ENCODE results near the gene CLDN34.

CLDN34 gene

DNA sequence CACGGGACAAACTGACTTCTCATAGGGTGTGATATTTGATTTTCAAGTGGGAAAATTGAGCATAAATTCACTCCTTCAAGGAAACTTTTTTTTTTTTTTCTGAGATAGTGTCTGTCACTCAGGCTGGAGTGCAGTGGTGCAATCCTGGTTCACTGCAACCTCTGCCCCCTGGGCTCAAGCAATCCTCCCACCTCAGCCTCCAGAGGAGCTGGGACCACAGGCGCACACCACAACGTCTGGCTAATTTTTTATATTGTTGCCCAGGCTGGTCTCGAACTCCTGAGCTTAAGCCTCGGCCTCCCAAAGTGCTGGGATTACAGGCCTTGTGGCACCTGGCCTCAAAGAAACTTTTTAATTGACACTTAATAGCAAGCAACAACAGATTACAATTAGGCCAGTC, 13.8 kb downstream of the CLDN34 start:
- DNase-seq (ENCODE audit: low read depth in 3 of 3), result no peak

DNA sequence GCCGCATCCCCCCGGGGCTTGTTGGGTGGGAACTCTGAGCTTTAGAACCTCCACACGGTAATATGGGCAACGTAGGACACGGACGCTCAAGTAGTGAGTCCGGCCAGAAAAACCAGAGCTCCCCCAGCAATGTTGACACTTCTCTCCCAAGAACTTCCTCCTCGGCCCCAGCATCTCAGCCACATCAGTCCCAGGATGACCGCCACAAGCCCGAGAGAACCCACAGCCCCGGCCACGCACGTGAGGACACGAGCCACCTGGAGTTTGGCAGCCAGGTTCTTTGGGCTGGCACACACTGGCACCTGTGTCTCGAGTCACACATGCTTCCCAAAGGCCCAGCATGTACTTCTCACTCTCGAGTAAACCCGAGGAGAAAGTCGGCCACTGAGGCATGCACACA, 16.3 kb downstream of the CLDN34 start:
- no peak for DNase-seq (ENCODE audit: low read depth in 3 of 3)

DNA sequence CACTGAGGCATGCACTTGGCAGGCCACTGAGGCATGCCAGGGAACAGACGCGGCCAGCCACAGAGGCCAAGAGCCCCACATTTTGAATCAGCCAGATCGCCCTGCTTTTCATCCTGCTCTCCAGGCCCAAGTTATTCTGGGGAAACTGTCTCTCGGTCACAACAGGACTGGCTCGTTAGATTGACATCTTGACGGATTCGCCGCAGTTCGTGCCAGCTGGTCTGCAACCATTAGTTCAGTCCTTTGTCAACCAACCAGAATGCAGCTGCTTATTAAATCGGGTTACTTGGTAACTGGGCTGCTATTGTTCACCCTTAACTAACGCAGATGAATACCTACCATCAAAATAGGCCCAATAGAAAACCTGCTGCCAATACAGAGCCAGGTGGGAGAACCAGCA, 16.7 kb downstream of the CLDN34 start:
- no peak for DNase-seq (ENCODE audit: low read depth in 3 of 3)

DNA sequence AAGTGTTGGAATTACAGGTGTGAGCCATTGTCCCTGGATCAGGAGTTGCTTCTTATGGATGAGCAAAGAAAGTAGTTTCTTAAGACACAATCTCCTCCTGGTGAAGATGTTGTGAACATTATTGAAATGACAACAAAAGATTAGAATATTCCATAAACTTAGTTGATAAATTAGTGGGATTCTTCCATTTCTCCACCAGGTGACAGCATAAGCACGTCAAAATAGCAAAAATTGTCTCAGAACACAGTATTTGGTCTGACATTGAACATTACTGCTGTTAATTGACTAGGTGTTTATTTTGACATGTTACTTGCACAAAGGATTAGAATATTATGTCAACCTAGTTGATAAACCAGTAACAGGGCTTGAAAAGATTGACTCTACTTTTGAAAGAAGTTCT, 21.6 kb downstream of the CLDN34 start:
- no peak for DNase-seq (ENCODE audit: low read depth in 3 of 3)

DNA sequence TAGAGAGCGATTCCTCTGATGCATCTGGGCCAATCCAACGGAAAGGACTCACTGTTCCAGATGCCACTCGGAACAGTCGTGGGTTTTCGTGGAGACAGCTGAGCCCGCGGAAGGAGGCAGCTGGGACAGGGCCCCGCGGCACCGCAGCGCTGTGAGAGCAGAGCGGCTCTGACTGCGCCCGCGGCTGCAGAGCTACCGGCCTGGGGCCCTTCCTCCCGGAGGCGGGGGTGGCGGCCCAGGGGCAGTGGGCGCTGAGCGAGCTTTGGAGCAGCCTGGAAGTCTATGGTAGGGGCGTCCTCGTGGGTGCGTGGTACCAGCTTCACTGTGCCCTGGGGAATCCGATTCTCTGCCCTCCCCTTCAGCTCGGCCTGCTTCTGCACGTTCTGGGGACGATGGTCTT, 24.9 kb downstream of the CLDN34 start:
- no peak for DNase-seq (ENCODE audit: low read depth in 3 of 3)

DNA sequence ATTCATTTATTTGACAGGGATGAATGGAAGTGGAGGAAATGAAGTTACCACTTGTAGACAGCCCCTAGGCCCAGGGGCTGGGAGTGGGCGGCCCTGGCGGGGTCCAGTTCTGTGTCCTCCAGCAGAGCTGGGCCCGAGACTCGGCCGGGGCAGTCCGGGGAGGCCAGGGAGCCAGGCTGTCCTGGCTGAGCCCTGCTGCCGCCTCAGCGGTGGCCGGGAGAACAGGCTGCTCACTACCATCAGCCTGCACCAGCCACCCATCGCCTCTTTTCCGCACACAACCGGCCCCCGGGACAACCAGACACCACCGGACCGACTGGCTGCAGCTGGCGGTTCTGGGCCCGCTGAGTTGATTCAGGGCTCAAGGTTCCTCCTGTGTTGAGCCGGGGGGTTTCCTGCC, 25.6 kb downstream of the CLDN34 start:
- no peak for DNase-seq (ENCODE audit: low read depth in 3 of 3)

DNA sequence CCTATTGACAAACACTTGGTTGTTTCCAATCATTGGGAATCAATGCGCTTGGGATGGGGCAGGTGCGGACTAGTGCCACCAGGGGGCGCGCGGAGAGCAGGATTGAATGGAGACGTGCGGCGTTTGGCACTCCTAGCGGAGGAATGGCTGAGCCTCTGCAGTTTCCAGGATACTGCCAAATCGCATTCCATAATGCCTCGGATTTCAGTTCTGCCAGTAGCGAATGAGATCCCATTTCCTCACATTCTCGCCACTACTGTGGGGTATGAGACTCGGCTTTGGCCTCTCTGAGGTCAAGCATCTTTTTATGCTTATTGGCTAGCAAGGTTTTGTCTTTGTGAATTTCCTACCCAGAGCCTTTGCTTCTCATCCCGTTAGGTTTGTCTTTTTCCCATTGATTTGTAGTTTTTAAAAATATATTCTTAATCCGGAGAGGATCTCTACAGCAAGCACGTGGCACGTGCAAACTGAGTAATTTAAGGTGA, 28.7 kb downstream of the CLDN34 start:
- peak; percentile 40 to 64 (median 55) for DNase-seq (ENCODE audit: low read depth in 3 of 3)

DNA sequence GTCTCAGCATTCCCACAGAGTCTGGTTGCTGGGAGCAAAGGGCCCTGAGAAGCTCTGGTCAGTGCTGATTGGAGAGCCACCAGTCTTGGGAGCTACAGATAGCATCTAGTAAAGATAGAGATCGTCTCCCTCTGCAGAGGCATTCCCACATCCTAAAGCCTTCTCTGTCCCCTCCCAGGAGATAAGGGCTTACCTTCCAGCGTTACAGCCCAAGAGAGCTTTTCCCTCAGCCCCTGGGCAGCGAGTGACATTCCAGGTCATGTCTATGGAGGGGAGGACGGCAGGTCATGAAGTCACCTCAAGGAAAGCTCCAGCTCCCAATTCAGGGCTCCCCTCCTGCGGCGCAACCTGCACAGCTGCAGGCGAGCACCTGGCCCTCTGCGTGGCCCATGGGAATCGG, 29.9 kb downstream of the CLDN34 start:
- DNase-seq (ENCODE audit: low read depth in 3 of 3), result no peak

DNA sequence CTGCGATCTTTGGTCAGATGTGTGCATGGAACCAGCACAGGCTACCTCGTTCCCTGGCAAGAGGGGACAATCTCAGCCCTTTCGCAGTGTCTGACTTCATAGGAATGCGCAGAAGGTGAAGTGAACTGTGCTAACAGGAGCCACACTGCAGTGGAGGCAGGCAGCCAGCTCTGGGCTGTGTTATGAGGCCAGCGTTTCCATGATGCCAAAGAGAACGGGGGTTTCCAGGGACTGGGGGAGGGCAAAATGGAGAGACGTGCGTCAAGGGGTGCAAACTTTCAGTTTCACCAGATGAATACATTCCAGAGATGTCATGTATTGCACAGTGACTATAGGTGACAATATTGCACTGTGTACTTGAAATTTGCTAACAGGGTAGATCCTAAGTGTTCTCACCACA, 30.4 kb downstream of the CLDN34 start:
- DNase-seq (ENCODE audit: low read depth in 3 of 3), result no peak

DNA sequence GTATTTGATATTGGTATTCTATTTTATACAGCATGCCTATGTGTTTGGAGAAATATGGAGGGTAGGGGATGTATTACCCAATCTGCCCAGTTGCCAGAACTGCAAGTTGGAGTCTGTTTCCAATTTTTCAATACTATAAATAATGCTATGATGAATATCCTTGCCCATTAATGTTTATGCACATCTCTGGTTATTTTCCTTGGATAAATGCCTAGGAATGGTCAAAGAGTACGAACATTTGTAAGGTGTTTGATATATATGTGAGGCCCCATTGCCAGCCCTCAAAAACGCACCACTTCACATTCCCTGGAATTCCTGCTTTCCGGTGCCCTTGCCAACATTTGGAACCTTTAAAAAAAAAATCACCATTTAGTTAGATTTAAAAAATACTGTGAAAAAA, 34.3 kb downstream of the CLDN34 start:
- DNase-seq (ENCODE audit: low read depth in 3 of 3), result no peak

DNA sequence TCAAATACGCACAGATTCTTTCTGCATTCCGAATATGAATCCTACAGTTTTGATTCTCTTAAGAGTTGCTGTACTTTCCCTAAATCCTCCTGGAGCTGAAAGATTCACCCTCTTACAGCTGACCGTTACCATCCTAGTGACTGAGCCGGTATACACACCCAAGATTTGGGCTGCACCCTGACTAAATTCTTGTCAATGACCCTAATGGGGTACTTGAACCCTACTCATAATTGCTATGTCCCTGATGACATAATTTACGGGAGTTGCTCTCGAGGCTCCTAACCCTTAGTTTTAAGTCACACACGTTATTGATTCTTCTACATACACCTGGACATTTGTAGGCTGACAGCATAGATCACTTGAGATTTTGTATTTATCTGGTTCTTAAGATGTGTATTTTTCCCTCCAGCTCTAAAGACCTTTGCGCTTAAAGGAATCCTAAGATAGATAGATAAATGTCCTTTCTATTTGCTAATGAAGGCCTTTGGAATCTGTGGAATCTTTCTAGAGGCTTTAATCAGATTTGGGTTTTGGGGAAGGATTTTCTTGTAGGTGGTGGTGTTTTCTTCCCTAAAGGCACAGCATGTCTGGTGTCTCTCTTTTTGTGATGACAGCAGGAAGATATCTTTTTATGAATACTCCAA, 37.8 kb downstream of the CLDN34 start:
- no peak for DNase-seq (ENCODE audit: low read depth in 3 of 3)

DNA sequence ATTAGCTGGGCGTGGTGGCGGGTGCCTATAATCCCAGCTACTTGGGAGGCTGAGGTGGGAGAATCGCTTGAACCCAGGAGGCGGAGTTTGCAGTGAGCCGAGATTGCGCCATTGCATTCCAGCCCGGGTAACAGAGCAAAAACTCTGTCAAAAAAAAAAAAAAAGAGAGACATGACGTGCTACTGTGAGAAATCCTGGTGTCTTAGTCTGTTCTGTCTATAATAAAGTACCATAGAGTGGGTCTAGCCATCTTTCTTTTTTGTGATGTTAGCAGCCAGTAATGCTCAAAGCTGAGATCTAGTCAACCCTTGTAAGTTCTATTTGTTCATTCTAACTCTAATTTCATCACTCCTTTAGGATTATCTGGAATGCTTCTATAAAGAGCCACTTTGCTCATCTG, 38.9 kb downstream of the CLDN34 start:
- DNase-seq (ENCODE audit: low read depth in 3 of 3), result no peak

DNA sequence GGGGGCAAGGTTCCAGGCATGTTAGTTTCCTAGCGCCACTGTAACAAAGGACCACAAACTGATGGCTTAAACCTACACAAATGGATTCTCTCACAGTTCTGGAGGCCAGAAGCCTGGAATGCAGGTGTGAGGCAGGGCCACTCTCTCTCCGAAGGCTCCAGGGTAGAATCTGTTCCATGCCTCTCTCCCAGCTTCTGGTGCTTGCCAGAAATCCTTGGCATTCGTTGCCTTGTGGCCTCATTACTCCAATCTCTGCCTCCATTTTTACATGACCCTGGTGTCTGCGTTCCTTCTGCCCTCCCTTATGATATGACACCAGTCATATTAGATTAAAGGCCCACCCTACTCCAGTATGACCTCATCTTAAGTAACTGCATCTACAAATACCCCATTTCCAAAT, 39.6 kb downstream of the CLDN34 start:
- no peak for DNase-seq (ENCODE audit: low read depth in 3 of 3)

DNA sequence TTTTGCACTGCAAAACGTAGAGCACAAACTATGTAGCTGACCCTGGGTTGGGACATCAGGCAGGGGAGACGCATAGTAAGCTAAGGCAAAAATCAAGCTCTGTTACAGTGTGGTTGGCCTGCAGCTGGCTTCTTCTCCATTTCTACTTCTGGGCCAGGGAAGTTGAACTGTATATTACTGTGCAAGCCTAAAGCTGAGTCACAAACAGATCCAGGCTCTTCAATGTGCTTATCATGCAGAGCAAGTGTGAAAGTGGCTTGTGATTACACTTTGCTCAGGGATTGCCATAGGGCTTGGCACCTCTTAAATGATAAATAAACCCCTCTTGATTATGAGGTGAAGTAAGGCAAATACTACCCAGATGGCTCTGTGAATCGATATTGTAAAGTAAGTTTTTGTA, 40.5 kb downstream of the CLDN34 start:
- DNase-seq (ENCODE audit: low read depth in 3 of 3), result no peak

DNA sequence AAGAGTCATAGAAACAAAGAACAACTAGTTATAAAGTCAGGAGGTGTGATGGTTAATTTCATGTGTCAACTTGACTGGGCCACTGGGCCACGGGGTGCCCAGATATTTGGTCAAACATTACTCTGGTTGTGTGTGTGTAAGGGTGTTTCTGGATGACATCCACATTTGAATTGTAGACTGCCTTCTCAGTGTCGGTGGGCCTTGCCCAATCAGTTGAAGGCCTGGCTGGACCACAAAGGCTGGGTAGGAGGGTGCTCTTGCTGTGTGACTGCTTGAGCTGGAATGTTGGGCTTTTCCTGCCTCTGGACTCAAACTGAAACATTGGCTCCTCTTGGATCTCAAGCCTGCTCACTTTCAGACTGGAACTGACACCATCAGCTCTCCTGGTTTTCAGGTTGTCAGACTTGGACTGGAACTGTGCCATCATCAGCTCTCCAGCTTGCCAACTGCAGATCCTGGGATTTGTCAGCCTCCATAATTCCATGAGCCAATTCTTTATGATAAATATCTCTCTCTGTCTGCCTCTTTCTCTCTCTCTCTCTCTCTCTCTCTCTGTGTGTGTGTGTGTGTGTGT, 41.4 kb downstream of the CLDN34 start:
- DNase-seq (ENCODE audit: low read depth in 3 of 3), result no peak

DNA sequence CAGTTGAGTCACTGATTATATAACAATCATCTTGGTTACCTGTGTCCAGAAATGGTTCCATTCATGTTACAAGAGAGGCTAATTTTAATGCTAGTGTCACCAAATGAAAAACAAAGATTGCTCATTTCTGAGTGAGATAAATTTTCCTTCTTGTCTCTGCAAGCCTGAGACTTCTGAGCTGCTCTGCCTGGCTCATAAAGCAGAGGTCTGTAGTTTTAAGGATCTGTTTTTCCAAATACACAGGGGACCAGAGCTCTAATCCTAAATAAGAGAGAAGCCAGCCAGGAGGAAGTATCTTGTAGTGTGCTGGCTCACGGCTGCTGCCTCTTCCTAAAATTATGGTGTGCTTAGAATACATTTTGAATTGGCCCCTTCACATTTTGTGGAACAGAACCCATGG, 42.6 kb downstream of the CLDN34 start:
- DNase-seq (ENCODE audit: low read depth in 3 of 3), result no peak

DNA sequence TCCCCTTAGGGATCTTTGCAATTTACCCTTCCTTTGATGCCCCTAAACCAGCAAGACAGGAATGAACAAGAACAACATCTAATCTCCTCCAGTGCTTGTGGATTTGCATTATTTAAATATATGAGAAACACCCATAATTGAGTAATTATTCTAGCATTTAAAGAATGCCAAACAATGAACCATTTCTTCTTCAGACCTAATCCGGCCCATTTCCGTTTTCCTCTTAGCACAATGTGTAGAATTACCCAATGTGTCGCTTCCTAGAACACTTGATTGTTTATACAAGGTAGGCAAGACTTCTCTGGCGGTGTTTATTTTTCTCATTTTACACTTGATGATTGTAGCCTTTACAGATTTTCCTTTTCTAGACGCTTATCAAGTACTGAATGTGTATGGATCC, 43.5 kb downstream of the CLDN34 start:
- no peak for DNase-seq (ENCODE audit: low read depth in 3 of 3)

DNA sequence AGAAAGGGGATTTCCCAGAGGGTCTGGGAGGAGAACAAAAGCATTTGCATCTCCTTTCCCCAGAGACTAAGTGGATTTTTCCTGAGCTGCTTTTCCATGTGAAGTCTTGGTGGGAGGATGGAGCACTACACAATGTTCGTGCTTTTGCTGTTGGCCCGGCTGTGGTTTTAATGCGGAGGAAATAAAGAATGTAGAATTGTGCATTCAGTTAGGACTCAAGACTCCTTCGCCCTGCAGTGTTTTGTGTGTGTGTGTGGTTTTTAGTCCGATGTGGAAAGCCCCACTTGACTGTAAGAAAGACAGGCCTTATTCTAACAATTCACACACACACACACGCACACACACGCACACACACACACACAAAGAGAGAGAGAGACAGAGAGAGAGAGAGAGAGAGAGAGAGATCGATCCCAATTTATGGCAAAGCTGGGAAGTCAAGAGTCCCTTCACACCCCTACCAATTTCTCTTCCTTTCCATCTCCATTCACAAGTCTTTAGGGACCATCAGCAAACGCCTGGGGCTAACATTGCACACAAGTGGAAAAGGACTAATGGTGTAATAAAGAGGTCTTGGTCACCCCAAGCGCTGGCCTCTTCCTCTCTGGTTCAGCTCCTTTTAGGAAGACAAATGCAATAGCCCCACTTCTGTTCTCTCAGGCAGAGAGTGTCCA, 44.2 kb downstream of the CLDN34 start:
- no peak for DNase-seq (ENCODE audit: low read depth in 3 of 3)

DNA sequence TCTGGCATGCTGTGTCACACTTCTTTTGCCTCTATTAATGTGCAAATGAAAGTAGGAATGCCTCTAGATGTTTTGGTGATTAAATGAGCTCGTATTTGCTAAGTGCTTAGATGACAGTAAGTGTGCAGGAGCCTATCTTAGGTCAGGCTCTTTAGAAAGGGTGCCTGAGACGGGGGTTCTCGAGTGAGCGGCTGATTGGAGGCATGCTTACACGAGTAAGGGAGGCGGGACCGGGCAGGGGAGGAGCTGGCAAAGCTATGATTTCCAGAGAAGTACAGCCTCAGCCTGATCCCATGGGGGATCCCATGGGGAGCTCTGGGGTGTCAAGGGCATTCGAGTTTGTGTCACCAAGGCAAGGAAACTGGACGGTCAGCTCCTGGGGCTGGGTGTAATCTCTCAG, 44.8 kb downstream of the CLDN34 start:
- no peak for DNase-seq (ENCODE audit: low read depth in 3 of 3)

DNA sequence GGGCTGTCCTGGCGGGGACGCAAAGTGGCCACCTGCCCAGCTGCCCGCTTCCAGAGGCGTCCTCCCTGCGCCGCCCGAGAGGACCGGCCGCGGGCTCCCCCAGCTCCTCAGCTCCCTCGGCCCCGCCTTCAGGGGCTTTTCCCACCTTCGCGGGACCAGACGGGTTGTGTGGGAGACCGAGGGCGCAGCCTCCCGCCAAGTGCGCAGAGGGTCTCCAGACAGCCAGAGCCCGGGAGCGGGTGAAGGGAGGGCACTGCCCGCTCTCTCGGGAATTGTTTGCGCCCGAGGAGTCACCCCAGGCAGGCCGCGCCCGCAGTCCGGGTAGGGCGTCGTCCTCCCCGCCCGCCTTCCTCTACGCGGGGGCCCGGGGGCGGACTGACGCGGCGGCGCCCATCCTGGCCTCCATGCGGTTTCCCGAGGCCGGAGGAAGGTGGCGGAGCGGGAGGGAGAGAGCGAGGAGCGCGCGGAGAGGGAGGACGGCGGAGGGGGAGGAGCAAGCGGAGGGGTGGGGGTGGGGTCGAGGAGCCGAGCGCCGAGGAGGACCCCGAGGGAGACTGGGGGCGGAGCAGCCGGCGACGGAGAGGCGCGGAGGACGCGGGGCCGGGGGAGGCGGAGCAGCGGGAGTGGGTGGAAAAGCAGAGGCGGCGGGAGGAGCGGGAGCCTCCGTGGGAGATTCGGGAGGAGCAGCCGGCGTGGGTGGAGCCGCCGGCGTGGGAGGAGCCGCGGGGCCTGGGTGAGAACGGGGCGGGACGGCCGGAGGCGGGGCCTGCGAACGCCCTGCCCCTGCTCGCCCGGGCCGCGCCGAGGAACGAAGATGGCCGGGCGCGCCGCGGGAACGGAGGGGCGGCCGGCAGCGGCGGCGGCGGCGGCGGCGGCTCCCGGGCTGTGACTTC, 47.5 kb downstream of the CLDN34 start:
- DNase-seq (ENCODE audit: low read depth in 3 of 3), result peak; percentile 57 to 69 (median 65)

DNA sequence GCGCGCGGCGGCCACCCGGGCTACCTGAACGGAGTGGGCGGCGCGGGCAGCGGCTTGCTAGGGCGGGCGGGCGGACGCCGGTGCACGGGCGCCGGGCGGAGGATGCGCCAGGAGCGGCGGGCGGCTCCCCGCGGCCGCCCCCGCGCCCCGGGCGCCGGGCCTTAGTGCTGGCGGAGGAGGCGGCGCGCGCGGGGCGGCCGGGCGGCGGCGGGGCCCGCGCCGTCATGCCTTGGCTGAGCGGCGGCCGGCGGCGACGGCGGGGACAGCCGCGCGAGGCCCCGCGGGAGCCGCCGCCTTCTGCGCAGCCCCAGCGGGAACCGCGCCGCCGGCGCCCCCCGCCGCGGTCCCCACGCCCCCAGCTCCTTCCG, 48.2 kb downstream of the CLDN34 start:
- no peak for DNase-seq (ENCODE audit: low read depth in 3 of 3)

DNA sequence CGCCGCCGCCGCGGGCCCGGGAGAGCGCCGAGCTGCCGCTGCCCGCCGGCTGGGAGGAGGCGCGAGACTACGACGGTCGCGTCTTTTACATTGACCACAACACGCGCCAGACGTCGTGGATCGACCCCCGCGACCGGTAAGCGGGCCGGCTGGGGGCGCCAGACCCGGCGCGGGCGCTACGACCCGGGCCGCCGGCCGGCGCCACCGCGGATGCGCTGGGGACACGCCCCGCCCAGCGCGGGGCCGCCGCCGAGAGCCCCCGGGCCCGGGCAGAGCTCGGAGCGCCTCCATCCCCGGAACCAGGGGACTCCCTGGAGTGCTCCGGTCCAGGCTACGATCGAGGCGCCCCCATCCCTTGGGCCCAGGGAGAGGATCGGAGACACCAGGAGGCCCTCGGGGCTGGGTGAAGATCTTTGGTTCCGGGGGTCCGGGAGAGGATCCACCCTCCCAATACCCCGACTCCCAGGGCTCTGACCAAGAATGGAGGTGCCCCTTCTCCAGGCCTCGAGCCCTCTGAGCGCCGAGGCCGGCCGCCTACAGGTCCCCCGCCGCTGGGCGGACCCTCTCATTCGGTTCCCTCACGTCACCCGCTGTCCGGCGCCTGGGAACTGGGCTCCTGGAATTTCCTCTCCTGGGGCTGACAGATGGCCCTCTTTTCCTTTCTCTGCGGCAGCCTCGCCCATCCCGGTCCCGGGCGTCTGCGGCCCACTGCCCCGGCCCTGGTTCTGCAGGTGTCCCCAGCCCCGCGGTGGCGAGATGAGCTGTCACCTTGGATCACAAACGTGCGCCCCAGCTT, 48.8 kb downstream of the CLDN34 start:
- DNase-seq (ENCODE audit: low read depth in 3 of 3), result no peak
